SK-N-SH (cell line): ENCODE results near the gene KIF12.

ENCODE experiments used
- CTCF ChIP-seq: fragments of 200-600 bp; sonication (generic); IDR thresholded peaks from 2 replicates; pipeline ENCODE4 v1.6.1; 2017; ENCODE audit warnings: antibody characterized with exemption, mild to moderate bottlenecking, moderate library complexity
- EZH2phosphoT487 ChIP-seq: fragments of 200-600 bp; sonication (generic); IDR thresholded peaks from 2 replicates; pipeline ENCODE4 v1.6.1; 2017; ENCODE audit warnings: low read depth, mixed run types, mild to moderate bottlenecking, antibody characterized with exemption, moderate library complexity, borderline replicate concordance
- GABPA ChIP-seq: IDR thresholded peaks from 2 replicates; pipeline ENCODE4 v1.4.0; 2012; ENCODE audit warnings: low read depth, mild to moderate bottlenecking
- MAX ChIP-seq: IDR thresholded peaks from 2 replicates; pipeline ENCODE4 v1.4.0; 2012; ENCODE audit warnings: low read depth
- MXI1 ChIP-seq: IDR thresholded peaks from 2 replicates; pipeline ENCODE4 v1.6.1; 2012; ENCODE audit warnings: mild to moderate bottlenecking, low read depth, low read length, improper control_type of control experiment
- POLR2AphosphoS5 ChIP-seq: IDR thresholded peaks from 2 replicates; pipeline ENCODE4 v1.6.1; 2012; ENCODE audit warnings: low read depth, low read length
- REST ChIP-seq: IDR thresholded peaks from 2 replicates; pipeline ENCODE4 v1.6.1; 2012; ENCODE audit warnings: mild to moderate bottlenecking, low read depth, low read length, moderate library complexity
- USF2 ChIP-seq: fragments of 150-350 bp; IDR thresholded peaks from 2 replicates; pipeline ENCODE4 v1.6.1; 2017; ENCODE audit warnings: antibody characterized with exemption, low read length, low read depth, borderline replicate concordance

- TF ChIP-seq MAX (no peak), REST (no peak), CTCF (no peak), EZH2phosphoT487 (no peak), MXI1 (no peak), USF2 (no peak), GABPA (no peak), POLR2AphosphoS5 (no peak)
These were observed 13.7 kb downstream of the KIF12 start for GRCh38 chr9:114085387-114085789.
